GM18870 (cell line): ENCODE data around the gene PLEK2.
"Not testable (repeated sequence)": the region's sequence is repeated elsewhere in the genome, so short reads cannot be mapped to it uniquely, and the experiment has no call there.

ENCODE experiments used
- ATAC-seq: cut with Tn5 transposase; IDR thresholded peaks from one replicate; pipeline ENCODE4 v1.9.1; 2021; ENCODE audit warnings: moderate library complexity; ENCODE audit not compliant: unreplicated experiment

PLEK2 gene, protein sequence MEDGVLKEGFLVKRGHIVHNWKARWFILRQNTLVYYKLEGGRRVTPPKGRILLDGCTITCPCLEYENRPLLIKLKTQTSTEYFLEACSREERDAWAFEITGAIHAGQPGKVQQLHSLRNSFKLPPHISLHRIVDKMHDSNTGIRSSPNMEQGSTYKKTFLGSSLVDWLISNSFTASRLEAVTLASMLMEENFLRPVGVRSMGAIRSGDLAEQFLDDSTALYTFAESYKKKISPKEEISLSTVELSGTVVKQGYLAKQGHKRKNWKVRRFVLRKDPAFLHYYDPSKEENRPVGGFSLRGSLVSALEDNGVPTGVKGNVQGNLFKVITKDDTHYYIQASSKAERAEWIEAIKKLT

DNA sequence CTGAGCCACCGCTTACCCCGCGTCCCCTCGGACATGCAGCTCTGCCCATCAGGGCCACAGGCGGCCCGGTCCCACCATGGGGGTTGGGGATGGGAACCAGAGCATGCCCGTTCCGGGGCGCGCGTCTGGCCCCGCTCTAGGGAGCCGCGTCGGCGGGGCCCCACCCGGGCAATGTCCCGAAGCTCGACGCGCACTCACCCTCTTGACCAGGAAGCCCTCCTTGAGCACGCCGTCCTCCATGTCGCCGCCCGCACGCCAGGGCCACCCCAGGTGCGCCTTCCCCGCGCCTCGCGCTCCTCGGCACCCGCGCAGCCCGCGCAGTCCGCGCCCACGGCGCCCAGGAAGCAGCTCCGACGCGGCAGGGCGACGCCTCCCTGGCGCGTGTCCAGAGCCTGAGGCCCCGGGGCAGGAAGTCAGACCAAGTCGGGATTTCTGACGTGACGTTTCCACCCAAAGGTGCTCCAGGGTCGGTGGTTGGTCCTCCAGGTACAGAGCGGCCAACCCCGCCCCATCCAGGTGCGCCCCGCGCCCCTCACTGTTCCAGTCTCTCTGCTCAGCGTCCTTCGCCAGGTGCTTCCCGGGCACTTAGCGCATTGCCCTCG, at the start of gene PLEK2:
TSS of gene PLEK2 (minus strand) at position 346 of the 602 bp plus-strand sequence. CDS start at position 240, 106 bp downstream.
- ATAC-seq, result no peak

DNA sequence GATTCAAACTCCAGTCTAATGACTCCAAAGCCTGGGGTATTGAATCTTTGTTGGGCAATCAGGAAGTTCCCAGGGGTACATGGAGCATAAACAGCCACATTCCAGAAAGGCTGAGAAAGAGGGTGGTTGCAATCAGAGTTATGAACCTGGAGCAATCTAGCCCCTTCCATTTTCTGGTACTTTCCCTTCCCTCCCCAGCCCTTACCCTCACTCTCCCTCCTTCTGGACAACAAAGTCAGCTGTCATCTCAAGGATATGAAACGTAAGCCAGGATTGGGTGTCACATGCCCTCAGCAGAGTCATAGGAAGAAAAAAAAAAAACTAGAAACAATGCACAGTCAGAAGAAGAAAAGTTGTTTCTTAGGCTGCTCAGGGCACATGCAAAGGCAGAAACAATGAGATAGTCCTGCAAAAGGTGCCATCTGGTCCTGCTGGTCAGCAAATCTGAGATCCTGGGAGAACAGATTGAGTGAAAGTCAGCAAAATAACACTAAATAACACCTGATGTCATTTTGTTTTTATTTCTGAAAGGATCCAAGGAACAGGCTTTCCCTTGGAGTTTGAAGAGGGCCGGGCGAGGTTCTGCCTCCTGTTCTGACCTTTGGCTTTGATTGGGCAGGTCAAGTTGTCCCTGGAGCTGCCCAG, 49.5 kb upstream of the PLEK2 start:
- no peak for ATAC-seq

DNA sequence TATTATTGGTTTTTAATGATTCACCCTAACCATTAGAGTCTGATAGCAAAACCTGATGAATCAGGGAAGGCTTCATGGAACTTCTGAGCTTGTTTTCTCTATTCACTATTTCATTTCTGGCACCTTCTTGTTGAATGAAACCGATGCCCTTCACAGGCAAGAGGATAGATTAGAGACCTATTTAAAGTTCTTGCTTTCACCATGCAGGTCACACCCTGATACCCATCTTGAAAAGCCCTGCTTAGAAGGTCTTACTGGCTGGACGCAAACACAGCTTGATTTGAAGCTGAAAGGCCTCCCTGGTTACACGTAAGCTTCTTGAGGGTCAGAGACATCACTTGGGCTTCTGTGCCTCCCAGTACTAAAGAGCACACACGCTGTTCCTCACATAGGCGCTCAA, 47.4 kb upstream of the PLEK2 start:
- ATAC-seq, result no peak

DNA sequence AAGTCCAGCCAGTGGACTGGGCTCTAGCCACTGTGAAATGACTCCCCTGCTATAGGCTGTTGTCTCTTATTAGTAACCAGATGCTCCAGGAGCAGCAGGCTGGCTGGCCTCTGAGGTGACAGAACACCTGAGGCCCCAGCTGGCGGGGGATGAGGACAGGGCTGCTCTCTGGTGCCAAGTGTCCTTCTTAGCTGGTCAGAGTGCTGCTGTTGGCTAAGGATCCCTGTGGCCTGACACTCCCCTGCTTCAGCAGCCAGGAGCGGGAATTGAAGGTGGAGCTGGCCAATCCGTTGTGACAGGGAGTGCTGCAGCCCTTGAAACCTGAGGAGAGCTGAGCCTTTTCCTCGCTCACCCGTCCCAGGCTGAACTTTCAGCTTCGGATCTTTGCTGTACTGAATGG, 45.8 kb upstream of the PLEK2 start:
- ATAC-seq, result no peak

DNA sequence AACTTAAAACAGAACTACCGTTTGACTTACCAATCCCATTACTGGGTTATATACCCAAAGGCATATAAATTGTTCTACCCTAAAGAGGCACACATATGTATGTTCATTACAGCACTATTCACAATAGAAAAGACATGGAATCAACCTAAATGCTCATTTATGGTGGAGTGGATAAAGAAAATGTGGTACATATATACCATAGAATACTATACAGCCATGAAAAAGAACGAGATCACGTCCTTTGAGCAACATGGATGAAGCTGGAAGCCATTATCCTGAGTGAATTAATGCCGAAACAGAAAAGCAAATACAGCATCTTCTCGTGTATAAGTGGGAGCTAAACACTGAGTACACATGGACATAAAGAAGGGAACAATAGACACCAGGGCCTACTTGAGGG, 44.8 kb upstream of the PLEK2 start:
- ATAC-seq, result no peak

DNA sequence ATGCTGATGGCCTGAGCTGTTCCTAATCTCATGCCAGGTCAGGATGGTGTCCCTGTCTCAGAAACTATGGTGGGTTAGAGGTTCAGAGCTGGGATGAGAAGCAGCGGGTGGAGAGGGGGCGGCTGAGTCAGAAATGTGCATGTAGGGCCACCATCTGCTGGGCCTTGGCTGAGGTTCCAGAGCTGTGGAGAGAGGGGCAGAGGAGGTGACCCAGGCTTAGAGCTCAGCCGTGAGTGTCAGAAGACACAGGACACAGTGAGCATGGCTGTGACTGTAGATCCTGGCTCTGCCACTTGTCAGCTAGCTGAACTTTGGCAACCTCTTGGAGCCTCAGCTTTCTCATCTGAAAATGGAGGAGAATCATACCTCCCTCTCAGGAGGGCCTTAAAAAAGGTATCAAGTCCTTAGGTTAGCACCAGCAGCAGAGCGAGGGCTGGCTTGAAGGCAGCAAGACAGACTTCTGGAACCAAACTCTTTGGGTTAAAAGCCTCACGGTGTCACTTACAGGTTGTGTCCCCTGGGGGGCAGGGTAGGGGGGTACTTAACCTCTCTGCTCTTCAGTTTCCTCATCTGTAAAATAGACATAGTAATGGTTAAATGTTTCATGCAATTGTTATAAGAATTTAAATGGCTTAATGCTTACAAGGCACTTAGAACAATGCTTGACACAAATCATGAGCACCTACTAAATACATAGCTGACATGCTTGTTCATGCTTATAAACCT, 41.8 kb upstream of the PLEK2 start:
- no peak for ATAC-seq

DNA sequence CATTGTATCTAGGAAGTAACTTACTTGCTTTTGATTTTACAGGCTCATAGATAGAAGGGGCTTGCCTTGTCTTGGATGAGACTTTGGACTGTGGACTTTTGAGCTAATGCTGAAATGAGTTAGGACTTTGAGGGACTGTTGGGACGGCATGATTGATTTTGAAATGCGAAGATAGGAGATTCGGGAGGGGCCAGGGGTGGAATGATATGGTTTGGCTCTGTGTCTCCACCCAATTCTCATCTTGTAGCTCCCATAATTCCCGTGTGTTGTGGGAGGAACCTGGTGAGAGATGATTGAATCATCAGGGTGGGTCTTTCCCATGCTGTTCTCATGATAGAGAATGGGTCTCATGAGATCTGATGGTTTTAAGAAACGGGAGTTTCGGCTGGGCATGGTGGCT, 39.7 kb upstream of the PLEK2 start:
- ATAC-seq, result not testable (repeated sequence)

DNA sequence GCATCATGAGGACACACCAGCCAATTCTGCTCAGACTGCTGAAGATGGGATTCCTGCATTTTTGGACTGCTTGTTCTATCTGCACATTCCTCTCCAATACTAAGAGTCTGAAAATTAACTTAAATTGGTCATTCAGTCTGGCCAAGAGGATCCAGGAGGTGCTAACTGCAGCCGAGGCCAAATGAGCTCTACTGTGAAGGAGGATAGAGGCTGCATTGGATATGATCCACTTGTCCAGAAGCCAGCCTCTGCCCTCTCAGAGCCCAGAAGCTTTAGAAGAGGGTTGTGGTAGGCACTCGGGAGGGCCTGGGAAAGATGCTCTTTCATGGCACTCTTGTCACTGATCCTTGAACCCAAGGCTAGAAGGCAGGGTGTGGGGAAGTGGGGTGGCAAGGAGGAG, 37.1 kb upstream of the PLEK2 start:
- no peak for ATAC-seq

DNA sequence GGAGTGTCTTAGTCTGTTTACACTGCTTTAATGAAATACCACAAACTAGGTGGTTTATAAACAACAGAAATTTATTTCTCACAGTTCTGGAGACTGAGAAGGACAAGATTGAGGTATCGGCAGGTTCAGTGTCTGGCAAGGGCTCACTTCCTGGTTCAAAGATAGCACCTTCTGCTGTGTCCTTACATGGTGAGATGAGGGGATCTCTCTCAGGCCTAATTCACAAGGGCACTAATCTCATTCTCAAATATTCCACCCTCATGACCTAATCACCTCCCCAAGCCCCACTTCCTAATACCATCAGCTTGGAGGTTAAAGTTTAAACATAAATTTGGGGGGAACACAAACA, 35.0 kb upstream of the PLEK2 start:
- no peak for ATAC-seq

DNA sequence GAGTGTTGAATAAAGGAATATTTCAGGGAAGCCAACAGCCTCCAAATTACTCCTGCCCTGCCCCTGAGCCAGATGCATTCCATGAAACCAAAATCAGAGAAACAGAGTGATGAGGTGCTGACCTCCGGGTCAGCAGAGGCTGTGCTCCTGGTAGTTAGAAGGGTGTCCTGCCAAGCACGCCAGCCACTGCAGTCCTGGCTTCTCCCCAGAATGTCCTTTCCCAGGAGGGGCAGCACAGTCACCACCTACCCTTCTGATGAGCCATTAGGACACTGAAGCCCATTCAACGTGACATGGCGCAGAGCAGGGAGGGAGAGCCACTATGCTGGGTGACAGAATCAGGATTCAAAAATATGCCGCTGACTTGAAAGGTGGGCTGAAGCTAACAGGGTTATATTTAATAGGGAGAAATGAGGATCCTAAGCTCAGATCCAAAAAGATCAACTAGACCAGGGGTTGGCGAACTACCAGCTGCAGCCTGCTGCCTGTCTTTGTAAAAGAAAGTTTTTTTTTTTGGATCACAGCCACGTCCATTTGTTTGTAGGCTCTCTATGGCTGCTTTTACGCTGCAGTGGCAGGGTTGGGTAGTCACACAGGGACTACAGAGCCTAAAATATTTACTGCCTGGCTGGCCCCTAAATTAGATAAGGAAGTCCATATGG, 34.5 kb upstream of the PLEK2 start:
- ATAC-seq, result no peak

DNA sequence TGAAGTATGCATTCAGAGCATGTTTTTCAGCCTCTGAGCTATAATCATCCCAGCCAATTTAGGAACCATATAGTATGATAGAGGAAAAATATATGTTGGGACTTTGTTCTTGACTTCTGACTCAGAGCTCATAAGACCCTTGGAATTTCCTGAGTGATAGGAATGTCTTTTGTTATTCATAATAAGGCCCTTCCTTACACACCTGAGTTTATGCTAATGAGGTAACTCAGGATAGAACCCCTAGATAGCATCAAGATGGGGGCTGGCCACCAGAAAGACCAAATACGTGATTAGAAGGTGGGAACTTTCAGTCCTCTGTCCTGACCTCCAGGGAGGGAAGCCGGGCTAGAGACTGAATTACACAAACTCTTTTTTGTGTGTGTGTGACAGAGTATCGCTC, 32.4 kb upstream of the PLEK2 start:
- ATAC-seq, result no peak

DNA sequence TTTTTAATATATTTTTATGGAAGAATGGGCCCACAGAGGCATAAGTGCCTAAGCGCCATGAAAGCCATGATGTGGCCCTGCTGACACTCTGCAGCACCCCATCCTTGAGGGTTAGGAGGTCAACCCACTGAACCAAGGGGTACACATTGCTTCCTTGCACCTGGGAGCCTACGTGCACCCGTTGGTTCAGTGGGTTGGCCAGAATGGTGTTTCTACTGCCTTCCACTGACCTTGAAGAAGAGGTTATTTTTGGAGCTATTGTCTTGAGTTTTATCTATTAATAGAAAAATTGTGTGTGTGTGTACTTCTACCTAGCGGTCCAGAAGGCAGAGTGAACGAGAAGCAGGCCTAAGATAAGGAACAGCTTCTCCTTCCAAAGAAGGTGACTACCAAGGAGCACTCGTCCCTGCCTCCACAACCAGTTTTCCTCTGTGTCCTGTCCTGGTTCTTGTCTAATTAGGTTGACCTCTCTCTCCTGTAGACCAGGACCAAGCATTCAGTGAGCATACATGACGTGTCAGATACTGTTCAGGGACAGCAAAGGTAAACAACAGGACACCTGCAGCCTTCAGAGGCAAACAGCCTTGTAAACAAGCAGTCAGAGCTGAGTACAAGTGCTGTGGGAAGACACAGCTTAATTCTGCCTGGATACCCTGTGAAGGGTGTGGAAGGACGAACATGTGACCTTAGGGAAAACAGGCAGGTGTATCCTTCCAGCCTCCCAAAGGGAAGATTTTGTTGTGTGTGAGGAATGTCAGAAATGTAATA, 30.4 kb upstream of the PLEK2 start:
- no peak for ATAC-seq

DNA sequence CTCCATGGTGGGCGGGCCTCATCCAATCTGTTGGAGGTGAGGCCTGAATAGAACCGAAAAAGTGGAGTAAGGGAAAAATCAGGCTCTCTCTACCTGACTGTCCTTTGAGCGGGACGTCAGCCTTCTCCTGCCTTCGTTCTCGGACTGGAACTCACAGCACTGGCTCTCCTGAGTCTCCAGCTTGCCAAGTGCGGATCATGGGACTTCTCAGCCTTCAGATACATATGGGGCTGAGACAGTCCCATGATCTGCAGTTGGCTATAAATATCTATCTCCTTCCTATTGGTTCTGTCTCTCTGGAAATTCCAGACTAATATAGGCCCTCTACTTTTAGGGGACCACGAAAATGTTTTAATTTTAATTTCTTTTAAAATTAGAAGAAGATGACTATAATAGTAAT, 29.7 kb upstream of the PLEK2 start:
- no peak for ATAC-seq

DNA sequence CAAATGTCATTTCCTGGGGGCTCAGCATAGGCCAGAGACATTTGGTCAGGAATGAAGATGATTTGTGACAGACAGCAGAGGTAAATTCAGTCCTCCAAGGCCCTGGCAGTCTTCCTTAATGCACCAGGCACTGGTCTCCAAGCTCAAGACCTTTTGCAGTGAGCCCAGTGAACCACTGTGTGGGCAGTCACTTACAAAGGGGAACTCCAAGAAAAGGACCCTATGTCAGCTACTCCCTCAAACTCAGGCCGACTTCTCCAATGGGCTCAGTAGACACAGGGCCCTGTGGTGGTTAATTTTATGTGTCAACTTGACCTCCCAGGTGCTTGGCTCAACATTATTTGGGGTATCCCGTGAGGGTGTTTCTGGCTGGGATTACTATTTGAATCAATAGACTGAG, 29.3 kb upstream of the PLEK2 start:
- no peak for ATAC-seq

DNA sequence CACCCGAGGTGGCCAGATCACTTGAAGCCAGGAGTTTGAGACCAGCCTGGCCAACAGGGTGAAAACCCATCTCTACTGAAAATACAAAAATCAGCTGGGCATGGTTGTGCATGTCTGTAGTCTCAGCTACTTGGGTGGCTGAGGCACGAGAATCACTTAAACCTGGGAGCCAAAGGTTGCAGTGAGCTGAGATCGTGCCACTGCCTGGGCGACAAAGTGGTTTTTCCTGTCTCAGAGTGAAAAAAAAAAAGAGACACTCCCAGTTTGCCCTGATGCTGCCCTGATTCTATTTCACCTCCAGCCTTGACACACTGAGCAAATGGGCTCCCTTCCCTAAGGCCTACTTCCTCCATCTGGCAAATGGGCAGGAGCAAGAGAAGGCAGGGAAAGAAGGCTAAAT, 28.5 kb upstream of the PLEK2 start:
- no peak for ATAC-seq

DNA sequence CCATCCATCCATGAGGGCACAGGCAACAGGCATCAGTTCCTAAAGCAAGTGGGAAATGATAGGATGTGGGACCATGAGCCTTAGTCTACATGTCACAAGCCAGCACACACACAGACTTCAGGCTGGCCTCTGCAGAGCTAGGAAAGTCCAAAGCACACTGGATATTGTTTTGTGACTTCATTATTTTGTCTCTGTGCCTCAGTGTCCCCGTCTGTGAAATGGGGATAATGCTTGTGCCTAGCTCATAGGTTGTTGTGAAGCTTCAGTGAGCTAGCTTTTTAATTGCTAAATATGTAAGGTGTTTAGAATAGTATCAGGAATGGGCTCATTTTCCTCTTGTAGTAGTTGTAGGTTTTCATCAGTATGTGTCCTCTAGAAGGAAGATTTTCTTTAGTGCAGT, 27.0 kb upstream of the PLEK2 start:
- ATAC-seq, result no peak

DNA sequence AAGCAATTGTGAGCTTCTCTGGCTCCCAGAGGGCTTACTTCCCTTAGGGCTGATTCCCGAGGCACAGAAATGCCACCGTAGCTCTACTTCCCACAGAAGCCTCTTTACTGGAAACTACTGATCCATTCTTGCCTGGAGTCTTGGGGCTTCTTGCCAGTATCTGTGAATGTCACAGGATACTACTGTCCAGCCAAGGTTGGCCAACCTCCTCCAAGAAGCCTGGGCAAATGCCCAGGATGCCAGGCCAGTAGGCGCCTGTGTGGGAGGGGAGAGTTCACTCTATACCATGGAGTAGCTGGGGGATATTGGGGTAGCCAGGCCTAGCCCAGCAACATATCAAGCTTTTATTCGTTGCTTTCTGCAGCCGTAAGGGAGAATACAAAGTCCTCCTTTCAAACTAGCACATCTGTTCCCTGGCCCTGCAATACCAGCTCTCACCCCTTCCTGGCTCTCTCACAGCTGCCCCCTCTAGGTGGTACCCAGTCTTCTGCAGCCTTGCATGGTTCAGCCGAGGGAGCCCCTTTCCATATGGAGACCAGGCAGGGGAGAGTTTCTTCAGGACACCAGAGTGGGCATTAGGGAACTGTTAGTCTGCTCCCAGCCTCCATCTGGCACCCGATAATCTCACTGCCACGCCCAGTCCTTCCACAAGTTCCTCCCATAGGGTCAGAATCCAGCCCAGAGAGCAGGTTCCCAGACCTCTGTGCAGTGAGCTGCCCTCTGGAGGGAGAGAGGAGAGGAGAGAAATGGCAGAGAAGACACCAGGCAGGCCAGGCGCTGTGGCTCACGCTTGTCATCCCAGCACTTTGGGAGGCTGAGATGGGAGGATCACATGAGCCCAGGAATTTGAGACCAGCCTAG, 24.3 kb upstream of the PLEK2 start:
- no peak for ATAC-seq

DNA sequence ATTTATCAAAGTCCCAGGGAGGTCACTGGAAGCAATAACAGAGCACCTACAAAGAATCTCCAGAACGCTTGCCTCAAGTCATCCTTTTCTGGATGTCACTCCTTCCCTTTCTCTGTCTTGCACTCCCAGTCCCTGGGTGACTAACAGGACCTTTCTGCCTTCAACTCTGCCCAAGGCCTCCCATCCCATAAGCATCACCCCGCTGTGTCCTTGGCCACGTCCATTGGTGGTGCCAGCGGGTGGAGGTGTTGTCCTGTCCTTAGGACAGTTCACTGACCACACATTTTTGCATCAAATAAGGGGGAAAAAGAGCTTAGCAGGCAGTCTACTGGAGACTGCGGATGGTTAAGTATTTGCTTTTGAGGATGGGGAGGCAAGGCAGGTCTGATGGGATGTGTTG, 23.6 kb upstream of the PLEK2 start:
- no peak for ATAC-seq

DNA sequence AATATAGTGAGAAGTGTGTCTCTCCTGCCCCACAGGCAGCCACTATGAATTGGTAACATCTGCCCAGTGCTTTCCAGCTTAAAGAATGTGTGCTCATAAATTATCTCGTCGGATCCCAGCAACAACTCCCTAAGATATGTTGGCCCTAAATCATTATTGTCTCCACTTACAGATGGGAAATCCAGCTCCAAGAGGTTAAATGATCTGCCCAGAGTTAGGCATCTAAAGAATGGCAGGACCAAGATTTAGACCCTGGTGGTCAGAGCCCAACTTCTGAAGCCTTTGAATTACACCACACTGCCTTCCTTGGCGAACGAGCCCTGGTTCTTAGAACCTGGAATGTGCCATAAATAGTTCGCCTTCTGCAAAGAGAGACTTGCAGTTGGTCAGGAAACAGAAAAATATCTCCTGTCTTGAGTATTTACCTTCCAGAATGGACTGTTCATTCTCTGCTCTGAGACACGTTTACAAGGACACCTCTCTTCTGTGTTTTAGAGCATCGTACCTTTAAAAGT, 20.1 kb upstream of the PLEK2 start:
- no peak for ATAC-seq
